DMS53 (cell line): ENCODE measurements around the gene DOK7.

Source experiments
- DNase-seq: peaks from one replicate; lab custom pipeline; 2025; lab: John Stamatoyannopoulos, UW

Gene DOK7

GRCh38 chr4:3427706-3428446 is 35.2 kb upstream of the DOK7 start:
- no peak for DNase-seq

- DNase-seq = no peak
These were observed 33.5 kb upstream of the DOK7 start for GRCh38 chr4:3429651-3430050.

- DNase-seq = no peak
These were observed 32.6 kb upstream of the DOK7 start for GRCh38 chr4:3430524-3430923.

GRCh38 chr4:3431446-3431993 is 31.6 kb upstream of the DOK7 start:
- DNase-seq = no peak

- no peak for DNase-seq
These were observed 30.7 kb upstream of the DOK7 start for GRCh38 chr4:3432381-3432790.

GRCh38 chr4:3433138-3433869 is 29.8 kb upstream of the DOK7 start:
- DNase-seq = no peak

GRCh38 chr4:3434881-3435685 is 28.0 kb upstream of the DOK7 start:
- DNase-seq = no peak

GRCh38 chr4:3435686-3435956 is 27.5 kb upstream of the DOK7 start:
- no peak for DNase-seq

GRCh38 chr4:3436048-3436797 is 26.9 kb upstream of the DOK7 start:
- no peak for DNase-seq

- peak; percentile 81 for DNase-seq
These were observed 26.1 kb upstream of the DOK7 start for GRCh38 chr4:3436798-3437581.

GRCh38 chr4:3437582-3437936 is 25.5 kb upstream of the DOK7 start:
- no peak for DNase-seq

- DNase-seq = no peak
These were observed 24.9 kb upstream of the DOK7 start for GRCh38 chr4:3437998-3438846.

- DNase-seq = no peak
These were observed 24.3 kb upstream of the DOK7 start for GRCh38 chr4:3438847-3439180.

- no peak for DNase-seq
These were observed 23.7 kb upstream of the DOK7 start for GRCh38 chr4:3439391-3439790.

GRCh38 chr4:3440011-3440410 is 23.1 kb upstream of the DOK7 start:
- DNase-seq = no peak

- peak; percentile 50 for DNase-seq
These were observed 22.1 kb upstream of the DOK7 start for GRCh38 chr4:3440979-3441500.

GRCh38 chr4:3441501-3442459 is 21.3 kb upstream of the DOK7 start, which contains the start of gene HGFAC:
HGFAC (plus strand) TSS chr4:3441968; CDS start chr4:3442002, 34 bp downstream.
- DNase-seq = peak; percentile 40

- DNase-seq = no peak
These were observed 20.6 kb upstream of the DOK7 start for GRCh38 chr4:3442460-3442958.
